Neural progenitor cell (in vitro differentiated cells): ENCODE measurements around the gene CDC42BPG. TPM values are rescaled to one million over a fixed set of nuclear protein-coding genes. Genes with fewer than 3 reads are reported as not detected.
A peak's percentile ranks its signal among the peaks of the same experiment; 100 is the strongest.

ENCODE experiments used
- DNase-seq: peaks from one replicate; pipeline ENCODE4 v3.0.0-alpha.2; 2016; ENCODE audit warnings: low spot score
- H2AFZ ChIP-seq: fragments of 200-600 bp; sonication (generic); replicated peaks from 2 replicates; pipeline ENCODE4 v1.6.1; 2016; ENCODE audit warnings: antibody characterized with exemption
- H3F3A ChIP-seq: fragments of 200-600 bp; sonication (generic); 2 replicates; pipeline ENCODE4 v1.6.1; 2016; ENCODE audit warnings: antibody characterized with exemption, low read depth
- H3K27ac ChIP-seq: fragments of 200-600 bp; sonication (generic); 2 replicates; pipeline ENCODE4 v1.5.1; 2016; ENCODE audit warnings: mild to moderate bottlenecking
- H3K27me3 ChIP-seq: fragments of 200-600 bp; sonication (generic); 2 replicates; pipeline ENCODE4 v1.6.1; 2016; ENCODE audit warnings: mild to moderate bottlenecking, moderate library complexity
- H3K36me3 ChIP-seq: fragments of 200-600 bp; sonication (generic); 2 replicates; pipeline ENCODE4 v1.5.1; 2016
- H3K4me1 ChIP-seq: fragments of 200-600 bp; sonication (generic); 2 replicates; pipeline ENCODE4 v1.6.1; 2016; ENCODE audit warnings: mixed run types
- H3K4me2 ChIP-seq: fragments of 200-600 bp; sonication (generic); 2 replicates; pipeline ENCODE4 v1.6.1; 2016
- H3K4me3 ChIP-seq: fragments of 200-600 bp; sonication (generic); 2 replicates; pipeline ENCODE4 v1.5.1; 2016
- H3K79me2 ChIP-seq: fragments of 200-600 bp; sonication (generic); 2 replicates; pipeline ENCODE4 v1.6.1; 2016; ENCODE audit warnings: low read depth
- H3K9ac ChIP-seq: fragments of 200-600 bp; sonication (generic); 2 replicates; pipeline ENCODE4 v1.6.1; 2016
- H3K9me3 ChIP-seq: fragments of 200-600 bp; sonication (generic); 2 replicates; pipeline ENCODE4 v1.5.1; 2016; ENCODE audit warnings: low read depth
- H4K20me1 ChIP-seq: fragments of 200-600 bp; sonication (generic); 2 replicates; pipeline ENCODE4 v1.6.1; 2016; ENCODE audit warnings: low read depth
- H3K27ac Mint-ChIP-seq: 3 replicates; pipeline ENCODE4 v1.8.0; 2021; ENCODE audit warnings: mixed read lengths
- H3K27me3 Mint-ChIP-seq: 2 replicates; pipeline ENCODE4 v1.8.0; 2022; ENCODE audit warnings: low read depth, mild to moderate bottlenecking, inconsistent platforms, moderate library complexity, mixed read lengths; ENCODE audit not compliant: insufficient read depth
- H3K36me3 Mint-ChIP-seq: 3 replicates; pipeline ENCODE4 v1.8.0; 2021; ENCODE audit warnings: mixed read lengths
- H3K4me1 Mint-ChIP-seq: 3 replicates; pipeline ENCODE4 v1.8.0; 2021; ENCODE audit warnings: mixed read lengths
- H3K4me3 Mint-ChIP-seq: 3 replicates; pipeline ENCODE4 v1.8.0; 2021; ENCODE audit warnings: mild to moderate bottlenecking, moderate library complexity, mixed read lengths
- H3K9me3 Mint-ChIP-seq: 3 replicates; pipeline ENCODE4 v1.8.0; 2020; ENCODE audit warnings: mixed read lengths
- EZH2 ChIP-seq: fragments of 200-600 bp; sonication (generic); IDR thresholded peaks from 2 replicates; pipeline ENCODE4 v1.6.1; 2017; ENCODE audit warnings: antibody characterized with exemption, mild to moderate bottlenecking, moderate library complexity
- EZH2phosphoT487 ChIP-seq: fragments of 200-600 bp; sonication (generic); IDR thresholded peaks from 2 replicates; pipeline ENCODE4 v1.6.1; 2017; ENCODE audit warnings: antibody characterized with exemption
- total RNA-seq: library from RNA; depleted of rRNA; stranded (reverse); fragments of >200 nt; gene quantifications from 2 replicates; pipeline ENCODE4 v1.2.3, GENCODE V29; 2015; ENCODE audit warnings: low replicate concordance
- TF ChIP-seq, protein P1 (sequence below): fragments of 200-600 bp; sonication (generic); IDR thresholded peaks from 2 replicates; pipeline ENCODE4 v1.5.1; 2017; ENCODE audit warnings: antibody characterized with exemption, mild to moderate bottlenecking

The CDC42BPG gene
- total RNA-seq, 1 donor from 2014 or later, result 0.62 TPM

DNA sequence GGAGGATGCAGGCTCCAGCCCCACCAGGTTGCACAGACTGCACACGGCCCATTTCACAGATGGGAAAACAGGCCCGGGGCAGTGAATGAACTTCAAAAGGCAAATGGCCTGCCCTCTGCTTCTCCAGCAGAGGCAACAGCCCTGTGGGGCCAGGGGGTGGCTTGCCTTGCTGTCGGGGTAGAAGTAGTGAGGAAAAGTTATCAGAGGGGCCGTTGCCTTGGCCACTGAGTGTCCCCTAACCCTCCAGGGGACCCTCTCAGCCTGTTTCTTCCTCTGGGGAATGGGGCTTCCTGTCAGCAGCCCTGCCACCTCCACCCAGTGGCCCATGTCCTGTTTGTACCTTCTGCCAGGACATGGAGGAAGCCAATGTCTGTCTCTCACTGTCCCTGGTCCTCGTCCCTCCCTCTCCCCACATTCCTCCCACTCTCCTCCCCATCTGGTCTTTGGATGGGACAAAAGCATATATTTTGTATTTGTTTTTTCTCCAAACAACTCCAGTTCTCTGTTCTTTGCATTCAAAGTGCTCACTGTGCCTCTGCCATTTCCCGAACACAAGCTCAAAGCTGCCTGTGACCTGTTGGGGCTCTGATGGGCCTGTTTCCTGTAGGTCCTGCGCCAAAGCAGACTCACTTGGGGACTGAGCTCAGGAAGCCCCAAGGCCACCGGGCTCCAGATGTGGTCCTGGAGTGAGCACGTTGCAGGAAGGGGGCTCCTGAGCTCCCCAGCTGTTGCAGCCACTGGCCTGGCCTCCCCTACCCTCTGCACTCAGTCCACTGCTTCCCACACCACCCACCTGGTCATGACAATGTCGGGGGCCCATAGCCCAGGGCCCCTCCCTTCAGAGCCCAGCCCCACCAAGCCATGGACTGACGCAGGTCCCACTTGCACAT, 50.9 kb downstream of the CDC42BPG start:
- H3K4me2 ChIP-seq, result no peak overlapping the region
- no peaks in the 10 kb centered on the region for H4K20me1 ChIP-seq
- no peak for DNase-seq
- no peak overlapping the region for H3K4me3 ChIP-seq
- H3K36me3 ChIP-seq, result no peaks in the 10 kb centered on the region
- H3K27ac Mint-ChIP-seq, result peak overlapping the region; percentile 47
- no peaks in the 10 kb centered on the region for H3F3A ChIP-seq
- no peak for TF ChIP-seq EZH2phosphoT487
- TF ChIP-seq EZH2, result no peak
- TF ChIP-seq, protein P1, sequence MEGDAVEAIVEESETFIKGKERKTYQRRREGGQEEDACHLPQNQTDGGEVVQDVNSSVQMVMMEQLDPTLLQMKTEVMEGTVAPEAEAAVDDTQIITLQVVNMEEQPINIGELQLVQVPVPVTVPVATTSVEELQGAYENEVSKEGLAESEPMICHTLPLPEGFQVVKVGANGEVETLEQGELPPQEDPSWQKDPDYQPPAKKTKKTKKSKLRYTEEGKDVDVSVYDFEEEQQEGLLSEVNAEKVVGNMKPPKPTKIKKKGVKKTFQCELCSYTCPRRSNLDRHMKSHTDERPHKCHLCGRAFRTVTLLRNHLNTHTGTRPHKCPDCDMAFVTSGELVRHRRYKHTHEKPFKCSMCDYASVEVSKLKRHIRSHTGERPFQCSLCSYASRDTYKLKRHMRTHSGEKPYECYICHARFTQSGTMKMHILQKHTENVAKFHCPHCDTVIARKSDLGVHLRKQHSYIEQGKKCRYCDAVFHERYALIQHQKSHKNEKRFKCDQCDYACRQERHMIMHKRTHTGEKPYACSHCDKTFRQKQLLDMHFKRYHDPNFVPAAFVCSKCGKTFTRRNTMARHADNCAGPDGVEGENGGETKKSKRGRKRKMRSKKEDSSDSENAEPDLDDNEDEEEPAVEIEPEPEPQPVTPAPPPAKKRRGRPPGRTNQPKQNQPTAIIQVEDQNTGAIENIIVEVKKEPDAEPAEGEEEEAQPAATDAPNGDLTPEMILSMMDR, result no peak
- peaks cover 2% of the 10 kb centered on the region for H3K4me1 Mint-ChIP-seq
- no peaks in the 10 kb centered on the region for H3K9me3 ChIP-seq
- peaks cover 3% of the 10 kb centered on the region for H3K27me3 Mint-ChIP-seq
- H3K27ac ChIP-seq, result no peak overlapping the region
- no peaks in the 10 kb centered on the region for H3K27me3 ChIP-seq
- no peaks in the 10 kb centered on the region for H3K9me3 Mint-ChIP-seq
- peaks cover 2% of the 10 kb centered on the region for H3K36me3 Mint-ChIP-seq
- no peaks in the 10 kb centered on the region for H3K4me1 ChIP-seq
- H3K4me3 Mint-ChIP-seq, result no peak overlapping the region
- H3K79me2 ChIP-seq, result no peaks in the 10 kb centered on the region
- H2AFZ ChIP-seq, result no peak overlapping the region
- H3K9ac ChIP-seq, result peak overlapping the region; percentile 20

DNA sequence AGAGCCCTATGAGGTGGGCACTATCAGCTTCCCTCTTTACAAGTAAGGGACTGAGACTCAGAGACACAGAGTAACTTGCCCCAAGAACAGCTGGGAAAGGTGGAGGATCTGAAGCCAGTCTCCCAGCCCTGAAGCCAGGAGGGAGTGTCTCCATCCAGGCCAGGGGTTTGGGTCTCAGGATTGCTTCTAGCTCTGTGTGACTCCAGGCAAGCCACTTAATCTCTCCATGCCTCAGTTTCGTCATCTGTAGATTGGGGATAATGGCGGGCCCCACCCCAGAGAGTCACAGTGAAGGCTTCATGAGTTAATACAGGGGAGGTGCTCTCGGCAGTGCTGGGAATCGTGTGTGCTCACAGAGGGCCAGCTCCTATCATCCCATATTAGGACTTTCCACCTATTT, 52.0 kb downstream of the CDC42BPG start:
- DNase-seq, result no peak
- no peaks in the 10 kb centered on the region for H3K36me3 ChIP-seq

DNA sequence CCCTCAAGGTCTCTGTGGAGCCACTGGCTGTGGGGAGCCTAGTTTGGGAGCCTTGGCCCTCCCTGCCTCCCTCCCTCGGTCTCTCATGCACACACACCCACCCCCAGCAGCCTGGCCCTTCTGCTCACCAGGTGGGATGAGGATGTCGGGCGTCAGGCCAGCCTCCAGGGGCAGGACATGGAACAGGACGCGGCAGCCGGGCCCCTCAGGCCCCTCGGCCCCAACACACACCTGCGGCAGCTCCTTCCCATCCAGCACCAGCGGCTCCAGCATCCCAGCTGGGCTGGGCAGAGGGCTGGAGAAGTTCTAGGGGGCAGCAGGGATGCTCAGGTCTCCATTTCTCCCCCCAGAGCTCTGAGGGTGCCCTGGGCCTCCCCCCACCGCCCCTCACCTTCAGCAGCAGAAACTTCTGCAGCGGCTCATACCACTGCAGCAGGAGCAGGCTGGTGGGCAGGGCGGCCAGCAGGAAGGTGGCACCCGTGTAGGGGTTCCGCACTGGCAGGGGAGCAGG, 52.6 kb downstream of the CDC42BPG start:
- Histone ChIP-seq H4K20me1 (no peaks in the 10 kb centered on the region), H2AFZ (no peak overlapping the region), H3K36me3 (no peaks in the 10 kb centered on the region), H3F3A (peaks cover 3% of the 10 kb centered on the region), H3K79me2 (no peaks in the 10 kb centered on the region), H3K27ac (no peak overlapping the region), H3K4me1 (no peaks in the 10 kb centered on the region), H3K4me2 (no peak overlapping the region), H3K9ac (no peak overlapping the region), H3K4me3 (no peak overlapping the region), H3K27me3 (no peaks in the 10 kb centered on the region), H3K9me3 (no peaks in the 10 kb centered on the region)
- H3K9me3 Mint-ChIP-seq, result no peaks in the 10 kb centered on the region
- no peak overlapping the region for H3K4me3 Mint-ChIP-seq
- H3K27ac Mint-ChIP-seq, result no peak overlapping the region
- no peak for DNase-seq
- peaks cover 2% of the 10 kb centered on the region for H3K4me1 Mint-ChIP-seq
- H3K36me3 Mint-ChIP-seq, result peaks cover 2% of the 10 kb centered on the region
- TF ChIP-seq, protein P1, result no peak
- no peak for TF ChIP-seq EZH2
- TF ChIP-seq EZH2phosphoT487, result no peak
- peaks cover 3% of the 10 kb centered on the region for H3K27me3 Mint-ChIP-seq

More for the DNA sequence above, 52.0 kb downstream of the CDC42BPG start:
- Histone ChIP-seq H3K9ac (no peak overlapping the region), H3K4me3 (no peak overlapping the region), H3K27me3 (no peaks in the 10 kb centered on the region), H3K27ac (no peak overlapping the region), H3K4me2 (no peak overlapping the region), H4K20me1 (no peaks in the 10 kb centered on the region), H3K9me3 (no peaks in the 10 kb centered on the region), H3K79me2 (no peaks in the 10 kb centered on the region), H3F3A (peaks cover 3% of the 10 kb centered on the region), H3K4me1 (no peaks in the 10 kb centered on the region), H2AFZ (no peak overlapping the region)
- Mint-ChIP-seq H3K36me3 (peaks cover 2% of the 10 kb centered on the region), H3K4me1 (peaks cover 2% of the 10 kb centered on the region), H3K9me3 (no peaks in the 10 kb centered on the region), H3K27me3 (peaks cover 3% of the 10 kb centered on the region), H3K4me3 (no peak overlapping the region), H3K27ac (no peak overlapping the region)
- TF ChIP-seq, protein P1, result no peak
- TF ChIP-seq EZH2phosphoT487 (no peak), EZH2 (no peak)
